NOMO-1 treated with DMSO at 0.1 percent for 48 hours (cell line): ENCODE data around the gene CASP10.
"Not testable (repeated sequence)": the region's sequence is repeated elsewhere in the genome, so short reads cannot be mapped to it uniquely, and the experiment has no call there.

Source experiments
- DNase-seq: peaks from one replicate; lab custom pipeline; 2025; ENCODE audit not compliant: unreplicated experiment; lab: John Stamatoyannopoulos, UW

The CASP10 gene

DNA sequence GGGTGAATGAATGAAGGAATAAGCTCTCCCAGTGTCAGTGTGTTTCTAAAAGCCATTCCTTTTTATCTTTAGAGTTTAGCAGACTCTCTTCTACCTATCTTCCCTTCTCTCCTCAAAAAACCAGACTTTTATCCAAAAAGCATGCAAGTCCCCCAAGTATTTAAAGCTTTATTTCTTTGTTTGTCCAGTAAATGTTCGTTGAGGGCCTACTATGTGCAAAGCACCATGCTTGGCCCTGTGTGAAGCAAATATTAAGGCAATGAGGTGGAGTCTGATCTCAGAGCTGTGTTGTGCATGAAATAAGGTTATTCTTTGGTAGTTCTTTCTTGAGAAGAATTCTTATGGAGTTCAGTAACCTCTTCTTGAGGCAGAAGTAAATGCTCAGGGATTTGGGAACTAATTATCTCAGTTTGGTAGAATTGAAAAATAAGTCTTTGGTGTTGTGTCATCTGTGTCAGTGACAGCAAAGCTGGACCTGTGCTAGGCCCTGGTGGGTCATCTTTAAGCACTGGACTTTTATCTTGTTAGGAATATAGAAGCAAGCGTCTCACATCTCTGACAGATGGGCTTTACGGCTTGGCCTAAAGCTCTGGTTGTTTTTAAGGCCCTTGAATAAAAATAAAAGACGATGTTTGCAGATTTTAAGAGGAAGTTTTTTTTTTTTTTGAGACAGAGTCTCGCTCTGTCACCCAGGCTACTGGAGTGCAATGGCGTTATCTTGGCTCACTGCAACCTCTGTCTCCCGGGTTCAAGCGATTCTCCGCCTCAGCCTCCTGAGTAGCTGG, 28.1 kb upstream of the CASP10 start:
- no peak for DNase-seq

DNA sequence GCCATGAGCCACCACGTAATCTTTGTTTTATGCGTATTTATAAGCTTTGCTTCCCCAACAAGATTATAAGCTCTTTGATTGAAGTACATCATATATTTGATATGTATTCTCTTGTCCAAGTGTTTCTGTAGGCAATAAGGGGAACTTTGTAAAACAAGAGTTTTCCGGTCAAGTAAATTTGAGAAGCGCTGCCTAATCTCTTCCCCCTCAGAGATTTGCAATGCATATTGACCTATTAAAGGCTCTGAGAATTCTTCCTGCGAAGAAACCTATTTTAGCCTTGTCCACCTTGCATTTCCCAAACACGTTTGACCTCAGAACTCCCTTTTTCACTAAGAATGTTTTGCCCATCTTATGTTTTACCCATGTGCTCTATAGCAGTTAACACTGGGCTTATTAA, 26.9 kb upstream of the CASP10 start:
- DNase-seq = no peak

GRCh38 chr2:201156640-201157039, 26.3 kb upstream of the CASP10 start:
- no peak for DNase-seq

DNA sequence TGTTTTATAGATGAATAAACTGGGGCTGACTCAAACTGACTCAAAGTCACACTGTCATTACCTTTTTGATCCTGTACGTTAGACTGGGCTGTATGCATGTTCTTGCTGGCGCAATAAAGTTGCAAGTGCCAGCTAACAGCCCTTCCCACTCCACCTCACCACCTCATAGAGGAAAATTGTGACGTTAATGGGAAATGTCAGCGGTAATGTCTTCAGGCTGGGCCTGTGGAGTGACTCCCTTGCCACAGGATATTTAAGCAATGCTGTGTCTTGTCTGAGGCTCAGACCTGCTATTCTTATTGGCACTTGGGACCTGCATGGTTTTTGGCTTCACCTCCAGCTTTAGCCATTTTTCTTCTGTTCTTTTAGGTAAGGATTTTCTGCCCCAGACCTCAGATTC, 25.2 kb upstream of the CASP10 start:
- peak; percentile 69 for DNase-seq

DNA sequence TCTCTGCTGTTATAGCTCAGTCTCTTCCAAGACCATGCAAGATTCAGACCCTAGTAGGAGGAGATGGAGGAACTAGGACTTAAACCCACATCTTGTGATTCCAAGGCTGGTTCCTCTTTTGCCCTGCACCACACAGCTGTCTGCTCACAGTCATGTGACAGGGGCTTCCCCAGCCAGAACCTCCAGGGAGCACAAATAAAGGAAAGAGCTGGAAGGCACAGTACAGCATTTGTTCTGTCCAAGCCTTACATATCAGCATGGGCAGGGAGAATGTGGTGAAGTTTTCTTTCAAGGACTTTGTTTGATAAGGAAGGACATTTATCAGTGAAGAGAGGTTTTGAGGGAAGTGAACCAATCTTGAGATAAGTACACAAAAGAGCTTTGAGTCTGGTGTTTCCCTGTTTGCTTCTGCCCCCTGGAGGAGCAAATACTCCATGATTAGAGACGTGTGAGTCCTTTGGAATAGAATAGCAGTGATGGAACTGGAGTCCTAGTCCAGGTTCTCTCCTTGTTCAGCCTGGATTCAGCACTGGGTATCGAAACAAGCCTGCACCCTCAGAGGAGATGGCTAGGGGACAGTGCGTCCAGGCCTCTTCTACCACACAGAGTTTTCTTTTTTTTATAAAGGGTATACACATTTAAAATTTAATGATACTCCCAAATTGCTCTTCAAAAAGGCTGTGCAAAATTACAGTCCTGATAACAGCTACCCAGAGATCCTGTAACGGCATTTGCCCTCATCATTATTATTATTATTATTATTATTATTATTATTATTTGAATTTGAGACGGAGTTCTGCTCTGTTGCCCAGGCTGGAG, 24.6 kb upstream of the CASP10 start:
- peak; percentile 92 for DNase-seq

DNA sequence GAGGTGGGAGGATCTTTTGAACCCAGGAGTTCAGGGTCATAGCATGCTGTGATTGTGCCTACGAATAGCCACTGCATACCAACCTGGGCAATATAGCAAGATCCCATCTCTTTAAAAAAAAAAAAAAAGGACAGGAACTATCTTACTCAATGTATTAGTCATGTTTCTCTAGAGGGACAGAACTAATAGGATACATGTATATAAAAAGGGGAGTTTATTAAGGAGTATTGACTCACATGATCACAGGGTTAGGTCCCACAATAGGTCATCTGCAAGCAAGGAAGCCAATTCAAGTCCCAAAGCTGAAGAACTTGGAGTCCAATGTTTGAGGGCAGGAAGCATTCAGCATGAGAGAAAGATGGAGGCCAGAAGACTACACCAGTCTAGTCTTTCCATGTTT, 18.8 kb upstream of the CASP10 start:
- DNase-seq = no peak

DNA sequence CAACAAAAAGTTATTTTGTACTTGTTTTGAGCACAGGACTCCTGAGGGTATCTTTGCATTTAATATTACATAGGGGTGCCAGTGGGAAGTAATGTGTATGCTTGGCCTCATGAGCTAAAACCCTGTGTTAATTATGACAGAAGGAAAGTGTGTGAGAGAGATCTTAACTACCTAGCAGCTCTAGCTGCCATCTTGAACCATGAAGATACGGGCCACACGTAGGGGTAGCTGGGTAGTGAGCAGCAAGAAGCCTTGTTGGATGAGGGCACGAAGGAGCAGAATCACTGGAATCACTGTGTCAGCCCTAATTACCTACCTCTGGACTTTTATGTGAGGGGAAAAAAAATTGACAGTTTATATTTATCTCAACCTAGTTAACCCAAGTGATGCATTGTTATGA, 15.4 kb upstream of the CASP10 start:
- no peak for DNase-seq

DNA sequence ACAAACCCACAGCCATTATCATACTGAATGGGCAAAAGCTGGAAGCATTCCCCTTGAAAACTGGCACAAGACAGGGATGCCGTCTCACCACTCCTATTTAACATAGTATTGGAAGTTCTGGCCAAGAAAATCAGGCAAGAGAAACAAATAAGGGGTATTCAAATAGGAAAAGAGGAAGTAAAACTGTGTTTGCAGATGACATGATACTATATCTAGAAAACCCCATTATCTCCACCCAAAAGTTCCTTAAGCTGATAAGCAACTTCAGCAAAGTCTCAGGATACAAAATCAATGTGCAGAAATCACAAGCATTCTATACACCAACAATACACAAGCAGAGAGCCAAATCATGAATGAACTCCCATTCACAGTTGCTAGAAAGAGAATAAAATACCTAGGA, 14.4 kb upstream of the CASP10 start:
- DNase-seq = peak; percentile 27

GRCh38 chr2:201171259-201171814, 11.6 kb upstream of the CASP10 start:
- DNase-seq = no peak

DNA sequence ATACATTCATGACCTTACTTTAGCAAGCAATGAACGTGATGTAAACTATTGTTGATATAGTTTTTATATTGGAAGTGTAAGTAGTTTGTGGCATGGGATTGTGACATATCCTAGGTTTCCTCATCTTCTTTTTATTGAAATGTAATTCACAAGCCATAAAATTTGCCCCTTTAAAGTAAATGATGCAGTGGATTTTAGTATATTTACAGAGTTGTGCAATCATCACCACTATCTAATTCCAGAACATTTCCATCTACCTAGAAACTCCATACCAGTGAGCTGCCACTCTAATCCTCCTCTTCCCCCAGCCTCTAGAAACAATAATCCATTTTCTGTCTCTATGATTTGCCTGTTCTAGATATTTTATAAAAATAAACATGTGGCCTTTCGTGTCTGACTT, 10.7 kb upstream of the CASP10 start:
- no peak for DNase-seq

GRCh38 chr2:201174687-201175086, 8.3 kb upstream of the CASP10 start:
- DNase-seq = no peak

GRCh38 chr2:201176081-201176481, 6.9 kb upstream of the CASP10 start:
- no peak for DNase-seq

DNA sequence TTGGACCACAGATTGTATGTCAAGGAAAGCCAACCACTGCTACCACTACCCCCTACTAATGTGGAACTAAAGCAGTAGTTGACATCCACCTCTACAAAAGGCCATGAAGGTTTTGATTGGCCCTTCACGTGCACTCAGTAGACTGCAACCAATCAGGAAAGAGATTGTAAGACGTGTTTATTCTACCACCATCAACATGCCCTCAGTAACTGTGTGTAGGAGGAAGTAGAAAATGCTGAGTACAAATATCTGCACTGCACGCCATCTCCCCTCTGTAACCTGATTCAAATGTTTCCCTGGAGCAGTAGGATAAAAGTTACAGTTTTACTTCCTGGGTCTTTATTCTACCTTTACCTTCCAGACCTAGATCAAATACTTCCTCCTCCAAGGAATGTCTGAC, 2.9 kb upstream of the CASP10 start:
- peak; percentile 8 for DNase-seq

GRCh38 chr2:201183365-201183727, 405 bp downstream of the CASP10 start:
- DNase-seq = no peak

- peak; percentile 4 for DNase-seq
Measured at GRCh38 chr2:201183835-201184234, 894 bp downstream of the CASP10 start.

DNA sequence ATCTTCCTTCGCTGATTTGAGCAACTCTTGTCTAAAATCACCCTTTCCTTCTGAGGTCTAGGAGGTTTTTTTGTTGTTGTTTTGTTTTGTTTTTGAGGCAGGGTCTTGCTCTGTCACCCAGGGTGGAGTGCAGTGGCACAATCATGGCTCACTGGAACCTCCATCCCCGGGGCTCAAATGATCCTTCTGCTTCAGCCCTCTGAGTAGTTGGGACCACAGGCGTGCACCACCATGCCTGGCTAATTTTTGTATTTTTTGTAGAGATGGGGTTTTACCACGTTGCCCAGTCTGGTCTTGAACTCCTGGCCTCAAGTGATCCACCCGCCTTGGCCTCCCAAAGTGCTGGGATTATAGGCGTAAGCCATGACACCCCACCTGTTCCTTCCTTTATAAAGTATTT, 1.3 kb downstream of the CASP10 start:
- DNase-seq = not testable (repeated sequence)

- DNase-seq = no peak
Measured at GRCh38 chr2:201185863-201186262, 2.9 kb downstream of the CASP10 start.

DNA sequence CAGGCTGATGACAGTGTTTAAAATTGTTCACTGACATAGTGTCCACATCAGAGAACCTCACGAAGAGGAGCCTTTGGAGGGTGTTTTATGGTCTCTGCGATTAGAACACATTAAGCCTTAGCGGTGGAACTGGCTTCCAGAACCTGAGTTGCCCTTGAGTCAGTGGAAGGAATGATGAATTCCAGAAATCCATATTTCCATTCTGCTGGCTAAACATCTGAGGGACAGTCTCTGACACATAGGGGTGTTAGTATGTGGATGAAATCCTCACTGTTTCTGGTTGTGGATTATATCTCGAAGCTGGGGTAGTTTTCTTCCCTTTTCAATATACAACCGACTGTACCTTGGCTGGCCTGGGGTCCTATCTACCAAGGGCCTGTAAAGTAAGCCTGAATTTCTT, 4.0 kb downstream of the CASP10 start:
- DNase-seq = no peak

- DNase-seq = no peak
Measured at GRCh38 chr2:201188449-201188848, 5.5 kb downstream of the CASP10 start.

GRCh38 chr2:201191132-201191875, 8.4 kb downstream of the CASP10 start:
- peak; percentile 49 for DNase-seq

GRCh38 chr2:201194097-201194496, 11.2 kb downstream of the CASP10 start:
- peak; percentile 86 for DNase-seq
